ENCODE measurements around the gene EPN2.

DNA sequence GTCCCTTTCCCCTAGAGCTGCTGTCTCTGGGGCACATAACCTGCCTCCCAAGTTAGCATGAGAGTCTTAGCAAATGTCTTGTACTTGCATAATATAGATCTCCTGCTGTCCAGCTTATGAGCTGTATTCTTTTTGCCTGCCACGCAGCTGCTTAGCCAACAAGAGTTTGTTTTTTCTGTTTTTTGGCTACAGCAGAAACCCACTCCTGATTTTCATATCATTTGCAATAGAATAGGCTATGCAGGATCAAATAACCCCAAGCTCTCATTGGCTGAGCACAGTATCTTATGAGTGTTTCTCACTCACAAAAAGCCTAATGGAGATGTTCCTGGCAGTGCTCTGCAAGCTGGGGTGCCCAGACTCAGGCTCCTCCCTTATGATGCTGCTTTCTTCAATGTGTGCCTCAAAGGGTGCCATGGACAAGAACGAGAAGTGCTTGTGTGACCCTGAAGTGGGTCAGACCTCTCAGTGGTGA, 102.2 kb downstream of the EPN2 start:
- TF ChIP-seq, protein P1, sequence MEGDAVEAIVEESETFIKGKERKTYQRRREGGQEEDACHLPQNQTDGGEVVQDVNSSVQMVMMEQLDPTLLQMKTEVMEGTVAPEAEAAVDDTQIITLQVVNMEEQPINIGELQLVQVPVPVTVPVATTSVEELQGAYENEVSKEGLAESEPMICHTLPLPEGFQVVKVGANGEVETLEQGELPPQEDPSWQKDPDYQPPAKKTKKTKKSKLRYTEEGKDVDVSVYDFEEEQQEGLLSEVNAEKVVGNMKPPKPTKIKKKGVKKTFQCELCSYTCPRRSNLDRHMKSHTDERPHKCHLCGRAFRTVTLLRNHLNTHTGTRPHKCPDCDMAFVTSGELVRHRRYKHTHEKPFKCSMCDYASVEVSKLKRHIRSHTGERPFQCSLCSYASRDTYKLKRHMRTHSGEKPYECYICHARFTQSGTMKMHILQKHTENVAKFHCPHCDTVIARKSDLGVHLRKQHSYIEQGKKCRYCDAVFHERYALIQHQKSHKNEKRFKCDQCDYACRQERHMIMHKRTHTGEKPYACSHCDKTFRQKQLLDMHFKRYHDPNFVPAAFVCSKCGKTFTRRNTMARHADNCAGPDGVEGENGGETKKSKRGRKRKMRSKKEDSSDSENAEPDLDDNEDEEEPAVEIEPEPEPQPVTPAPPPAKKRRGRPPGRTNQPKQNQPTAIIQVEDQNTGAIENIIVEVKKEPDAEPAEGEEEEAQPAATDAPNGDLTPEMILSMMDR (optimal IDR thresholded peaks at IDR 0.05 in 1 of 3, IDR thresholded peaks at IDR 0.05 in 1 of 3, conservative IDR thresholded peaks at IDR 0.05 in 1 of 3; ENCODE audit: extremely low read depth in 1 of 3, insufficient read depth in 2 of 3, low read length in 3 of 3), result no peak
- TF ChIP-seq EZH2 (IDR thresholded peaks at IDR 0.05; ENCODE audit: low read length), result no peak

All from keratinocyte (primary cell).